ENCODE data around the gene OSBPL8. TPM values are rescaled to one million over a fixed set of nuclear protein-coding genes. Genes with fewer than 3 reads are reported as not detected.

OSBPL8 gene
- total and polyA plus RNA-seq, 9 of the 15 experiments (the other 6 are each of a cell fraction or from before 2014, with no cell fraction given): 17.4 to 82.7 (median 42.8) TPM

GRCh38 chr12:76503957-76504356, 55.6 kb downstream of the OSBPL8 start (continued):
- TF ChIP-seq AFF4 (CRISPR knock-in tag; IDR thresholded peaks at IDR 0.05) (no peak), MAFF (IDR thresholded peaks at IDR 0.05; ENCODE audit: low read length) (peak; percentile 55), RAD51 (IDR thresholded peaks at IDR 0.05; ENCODE audit: borderline replicate concordance, low read depth) (no peak), CREB1 (IDR thresholded peaks at IDR 0.05) (no peak), CREB1 (CRISPR knock-in tag; IDR thresholded peaks at IDR 0.05) (no peak), ZNF395 (CRISPR knock-in tag; IDR thresholded peaks at IDR 0.05) (no peak), CHAMP1 (IDR thresholded peaks at IDR 0.05) (no peak), ARID3B (CRISPR knock-in tag; IDR thresholded peaks at IDR 0.05; ENCODE audit: borderline replicate concordance) (no peak), CBFA2T2 (conservative IDR thresholded peaks at IDR 0.05) (no peak), DMBX1 (CRISPR knock-in tag; IDR thresholded peaks at IDR 0.05; ENCODE audit: borderline replicate concordance) (no peak), MAFG (tag; conservative IDR thresholded peaks at IDR 0.05) (peak; percentile 47; the same call in 1 of the 2 replicates), ARID2 (IDR thresholded peaks at IDR 0.05) (no peak), TFAP4 (CRISPR knock-in tag; IDR thresholded peaks at IDR 0.05; ENCODE audit: borderline replicate concordance) (no peak), C11orf30 (IDR thresholded peaks at IDR 0.05; ENCODE audit: low read depth) (peak; percentile 38; the same call in 1 of the 2 replicates), SMARCB1 (IDR thresholded peaks at IDR 0.05; ENCODE audit: insufficient read length, low read depth) (no peak), MAFK (IDR thresholded peaks at IDR 0.05; ENCODE audit: low read length) (peak; percentile 61; the same call in 1 of the 2 replicates)
